Coronary artery (tissue), 2 donors: Measurements from ENCODE around the gene SLC10A6.

Experiments used
- DNase-seq: peaks from one replicate; pipeline ENCODE4 v3.0.0-alpha.2; 2017; ENCODE audit warnings: low spot score
- H3K27ac ChIP-seq, 2 donors: fragments of 200-600 bp; sonication (generic); one replicate each; pipeline ENCODE4 v1.5.1; 2016 to 2019
- H3K4me3 ChIP-seq: fragments of 200-600 bp; sonication (generic); 2 replicates; pipeline ENCODE4 v1.5.1; 2016; ENCODE audit warnings: mild to moderate bottlenecking, moderate library complexity
- TF ChIP-seq, protein P1 (sequence below): fragments of 200-600 bp; sonication (generic); IDR thresholded peaks from one replicate; pipeline ENCODE4 v1.5.1; 2019; ENCODE audit warnings: antibody characterized with exemption

Gene SLC10A6

GRCh38 chr4:86818841-86819240, 30.3 kb downstream of the SLC10A6 start:
- TF ChIP-seq, protein P1, sequence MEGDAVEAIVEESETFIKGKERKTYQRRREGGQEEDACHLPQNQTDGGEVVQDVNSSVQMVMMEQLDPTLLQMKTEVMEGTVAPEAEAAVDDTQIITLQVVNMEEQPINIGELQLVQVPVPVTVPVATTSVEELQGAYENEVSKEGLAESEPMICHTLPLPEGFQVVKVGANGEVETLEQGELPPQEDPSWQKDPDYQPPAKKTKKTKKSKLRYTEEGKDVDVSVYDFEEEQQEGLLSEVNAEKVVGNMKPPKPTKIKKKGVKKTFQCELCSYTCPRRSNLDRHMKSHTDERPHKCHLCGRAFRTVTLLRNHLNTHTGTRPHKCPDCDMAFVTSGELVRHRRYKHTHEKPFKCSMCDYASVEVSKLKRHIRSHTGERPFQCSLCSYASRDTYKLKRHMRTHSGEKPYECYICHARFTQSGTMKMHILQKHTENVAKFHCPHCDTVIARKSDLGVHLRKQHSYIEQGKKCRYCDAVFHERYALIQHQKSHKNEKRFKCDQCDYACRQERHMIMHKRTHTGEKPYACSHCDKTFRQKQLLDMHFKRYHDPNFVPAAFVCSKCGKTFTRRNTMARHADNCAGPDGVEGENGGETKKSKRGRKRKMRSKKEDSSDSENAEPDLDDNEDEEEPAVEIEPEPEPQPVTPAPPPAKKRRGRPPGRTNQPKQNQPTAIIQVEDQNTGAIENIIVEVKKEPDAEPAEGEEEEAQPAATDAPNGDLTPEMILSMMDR, result no peak
- H3K27ac ChIP-seq, result no peak overlapping the region
- DNase-seq, result no peak
- H3K4me3 ChIP-seq, result no peak overlapping the region

DNA sequence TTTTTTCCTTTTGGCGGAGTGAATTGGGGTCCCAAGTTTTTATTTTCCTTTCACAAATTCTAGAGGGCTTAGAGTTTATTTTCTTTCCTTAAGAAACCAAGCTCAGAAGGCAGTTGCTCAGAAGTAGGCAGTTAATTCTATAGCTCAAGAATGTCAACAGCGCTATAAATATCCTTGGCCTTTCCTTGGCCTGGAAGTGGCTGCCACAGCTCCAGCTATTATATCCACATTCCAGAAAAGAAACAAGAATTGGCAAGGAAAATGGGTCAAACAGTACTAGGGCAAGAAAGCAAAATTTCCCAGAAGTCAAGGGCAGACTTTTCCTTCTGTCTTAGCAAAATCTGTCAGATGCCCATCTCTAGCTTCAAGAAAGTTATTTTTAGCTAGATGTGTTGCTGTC, 31.0 kb downstream of the SLC10A6 start:
- no peak for DNase-seq
- TF ChIP-seq, protein P1, result no peak
- Histone ChIP-seq H3K27ac (no peak overlapping the region), H3K4me3 (no peak overlapping the region)

DNA sequence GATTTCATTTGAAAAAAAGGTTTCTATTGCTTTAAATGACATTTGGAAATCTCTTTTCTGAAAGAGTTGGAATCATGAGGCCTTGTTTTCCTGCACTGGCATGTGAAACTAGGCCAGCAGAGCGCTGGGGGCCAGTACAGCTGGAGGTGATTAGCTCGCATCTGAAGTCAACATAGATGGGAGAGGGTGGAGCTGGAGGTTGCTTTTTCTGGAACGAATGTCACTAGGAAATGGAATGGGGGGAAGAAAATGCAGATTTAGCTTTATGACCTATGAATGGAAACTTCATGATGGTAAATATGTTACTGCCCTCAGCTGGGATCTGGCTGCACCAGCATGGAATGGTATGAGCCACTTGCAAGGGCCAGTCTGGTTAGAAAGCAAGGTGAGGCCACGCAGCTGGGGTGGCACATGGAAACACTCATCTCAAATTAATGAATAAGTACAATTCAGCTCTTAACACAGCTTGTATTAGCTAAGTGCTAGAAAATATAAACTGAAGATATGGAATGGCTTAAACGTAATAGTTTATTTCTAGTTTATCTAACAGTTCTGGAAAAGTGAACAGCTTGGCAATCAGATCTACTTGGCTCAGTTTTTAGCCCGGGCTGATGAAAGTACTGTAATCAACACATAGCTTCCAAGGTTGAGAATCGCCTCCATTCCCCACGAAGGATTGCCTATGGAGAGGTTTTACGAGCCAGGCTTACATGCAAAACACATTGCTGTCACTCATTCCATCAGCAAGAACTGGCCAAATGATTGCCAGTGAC, 32.5 kb downstream of the SLC10A6 start:
- DNase-seq, result no peak
- TF ChIP-seq, protein P1, result no peak
- Histone ChIP-seq H3K4me3 (no peak overlapping the region), H3K27ac (peak overlapping the region in 1 of 2 donors; percentile 49)

DNA sequence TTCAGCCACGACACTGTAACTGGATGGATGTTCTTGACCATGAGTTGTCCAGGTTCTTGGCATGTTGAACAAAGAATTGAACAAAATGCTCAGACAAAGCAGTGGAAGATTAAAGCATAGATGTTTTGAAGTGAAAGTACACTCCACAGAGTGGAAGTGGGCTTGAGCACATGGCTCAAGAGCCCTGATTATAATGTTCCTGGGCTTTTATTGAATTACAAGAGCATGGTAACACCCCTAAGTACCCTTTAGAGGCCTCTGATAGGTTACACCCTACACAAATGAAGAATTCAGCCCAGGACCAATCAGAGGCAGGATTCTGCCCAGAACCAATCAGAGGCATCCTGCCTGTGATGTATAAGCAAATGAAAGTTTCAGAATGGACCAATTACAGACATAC, 33.5 kb downstream of the SLC10A6 start:
- DNase-seq, result no peak
- Histone ChIP-seq H3K4me3 (no peak overlapping the region), H3K27ac (peak overlapping the region in 1 of 2 donors; percentile 49)
- TF ChIP-seq, protein P1, result no peak

DNA sequence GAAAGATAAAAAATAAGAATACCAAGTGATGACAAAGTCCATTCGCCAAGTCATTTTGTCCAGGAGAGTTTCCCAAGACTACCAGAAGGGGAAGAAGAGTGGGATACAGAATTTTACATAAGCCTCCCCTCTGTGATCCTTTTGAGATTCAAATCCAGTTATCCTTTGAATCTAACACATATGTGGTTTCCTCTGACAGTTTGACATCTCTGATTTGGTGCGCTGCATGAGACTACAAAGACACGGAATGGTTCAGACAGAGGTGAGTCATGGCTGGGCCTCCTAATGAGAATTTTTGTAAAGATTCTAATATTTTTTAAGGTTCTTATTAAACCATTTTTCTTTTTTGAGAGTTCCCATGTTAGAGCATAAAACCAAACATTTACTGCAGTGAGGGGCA, 38.3 kb downstream of the SLC10A6 start:
- TF ChIP-seq, protein P1, result no peak
- Histone ChIP-seq H3K27ac (no peak overlapping the region), H3K4me3 (no peak overlapping the region)
- no peak for DNase-seq

- Histone ChIP-seq H3K27ac (no peak overlapping the region), H3K4me3 (no peak overlapping the region)
- DNase-seq, result no peak
- TF ChIP-seq, protein P1, result no peak
Observed at GRCh38 chr4:86809809-86810208, 39.4 kb downstream of the SLC10A6 start.

- Histone ChIP-seq H3K4me3 (no peak overlapping the region), H3K27ac (no peak overlapping the region)
- DNase-seq, result no peak
- TF ChIP-seq, protein P1, result no peak
Observed at GRCh38 chr4:86791126-86791525, 58.1 kb downstream of the SLC10A6 start.
